K562 (cell line): ENCODE results near the gene PGAM2. TPM values are rescaled to one million over a fixed set of nuclear protein-coding genes. Genes with fewer than 3 reads are reported as not detected.

Experiments
- ATAC-seq: fragments of 200-7000 bp; cut with Tn5 transposase; 3 replicates; pipeline ENCODE4 v1.9.1; 2020; ENCODE audit warnings: moderate library complexity
- BruUV-seq: library from RNA; stranded (reverse); fragments of 400-500 nt; replicated peaks from 2 replicates; lab custom pipeline; 2021; lab: Mats Ljungman, UMichigan
- CTCF ChIA-PET: fragments of 300-600 bp; formaldehyde crosslinking; extraction: SDS; loops from one replicate; lab custom pipeline; 2021; ENCODE audit warnings: low intra/inter-chr PET ratio; lab: Yijun Ruan, JAX
- POLR2A ChIA-PET: fragments of 300-600, 350-650 bp; sonication (Branson Sonifier 250); formaldehyde crosslinking; extraction: SDS; loops from one replicate; lab custom pipeline; 2021; ENCODE audit warnings: antibody characterized with exemption, inconsistent platforms; lab: Yijun Ruan, JAX
- DNase-seq, 4 experiments: peaks; one replicate each; pipeline versions ENCODE4 v3.0.0 to v3.0.0-alpha.2; 2011 to 2018; ENCODE audit warnings: low spot score in 3 of 4, mixed read lengths in 3 of 4; ENCODE audit errors: extremely low read depth in 1 of 4
- FAIRE-seq: peaks from 2 replicates; lab custom pipeline; 2011; peaks lifted over from hg19 to GRCh38; lab: Jason Lieb, UNC
- H2AFZ ChIP-seq: 2 replicates; pipeline ENCODE4 v1.6.0; 2011; ENCODE audit warnings: low read depth, low read length, control low read depth, inconsistent platforms
- H3K27ac ChIP-seq: fragments of 200-600 bp; 3 replicates; pipeline ENCODE4 v1.8.0; 2011; ENCODE audit warnings: low read depth, mild to moderate bottlenecking, control low read depth, inconsistent platforms, low read length, moderate library complexity, mixed read lengths; ENCODE audit errors: extremely low read depth
- H3K27me3 ChIP-seq, 2 experiments: fragments of 300-600 bp in 1 of 2; 2 replicates in 1 of 2; 3 replicates in 1 of 2; pipeline versions ENCODE4 v1.6.0 to v1.8.0; 2011; ENCODE audit warnings: inconsistent platforms in 2 of 2, low read length in 2 of 2, mild to moderate bottlenecking in 1 of 2, mixed read lengths in 1 of 2, moderate library complexity in 1 of 2; ENCODE audit not compliant: control insufficient read depth in 2 of 2, insufficient read depth in 2 of 2
- H3K36me3 ChIP-seq: fragments of 300-600 bp; 3 replicates; pipeline ENCODE4 v1.8.0; 2011; ENCODE audit warnings: mild to moderate bottlenecking, low read length, inconsistent platforms; ENCODE audit not compliant: control insufficient read depth, insufficient read depth
- H3K4me1 ChIP-seq, 2 experiments: fragments of 200-600 bp in 1 of 2; replicated peaks in 1 of 2; 2 replicates in 1 of 2; 3 replicates in 1 of 2; pipeline versions ENCODE4 v1.5.1 to v1.8.0; 2011; ENCODE audit warnings: inconsistent platforms in 2 of 2, low read length in 2 of 2, mild to moderate bottlenecking in 1 of 2, mixed read lengths in 1 of 2, moderate library complexity in 1 of 2; ENCODE audit not compliant: control insufficient read depth in 2 of 2, insufficient read depth in 2 of 2
- H3K4me2 ChIP-seq: 2 replicates; pipeline ENCODE4 v1.6.1; 2011; ENCODE audit warnings: low read length, control low read depth, inconsistent platforms, mixed read lengths; ENCODE audit not compliant: insufficient read depth
- H3K4me3 ChIP-seq: fragments of 200-600 bp; sonication (generic), shearing (Covaris generic); 2 replicates; pipeline ENCODE4 v1.5.1; 2016; ENCODE audit warnings: control low read depth, inconsistent platforms
- H3K79me2 ChIP-seq: fragments of 200-600 bp; 3 replicates; pipeline ENCODE4 v1.8.0; 2011; ENCODE audit warnings: low read length, inconsistent platforms; ENCODE audit not compliant: control insufficient read depth, insufficient read depth
- H3K9ac ChIP-seq, 2 experiments: 2 replicates each; pipeline versions ENCODE4 v1.6.0 to v1.6.1; 2011; ENCODE audit warnings: low read depth in 2 of 2, low read length in 2 of 2, control low read depth in 1 of 2, inconsistent platforms in 1 of 2, mild to moderate bottlenecking in 1 of 2, mixed read lengths in 1 of 2; ENCODE audit not compliant: insufficient read depth in 1 of 2
- H3K9me1 ChIP-seq: one replicate; pipeline ENCODE4 v1.6.0; 2011; ENCODE audit warnings: inconsistent platforms, mild to moderate bottlenecking, low read length, moderate library complexity; ENCODE audit not compliant: control insufficient read depth, insufficient read depth
- H3K9me3 ChIP-seq: replicated peaks from 2 replicates; pipeline ENCODE4 v1.5.1; 2011; ENCODE audit warnings: low read depth, low read length, inconsistent platforms; ENCODE audit not compliant: control insufficient read depth, insufficient read depth
- H4K20me1 ChIP-seq: replicated peaks from 2 replicates; pipeline ENCODE4 v1.6.1; 2011; ENCODE audit warnings: low read length, inconsistent platforms, mixed read lengths; ENCODE audit not compliant: control insufficient read depth, insufficient read depth
- FIP1L1 ChIP-seq: fragments of 200-400 bp; formaldehyde crosslinking; IDR thresholded peaks from 2 replicates; pipeline ENCODE4 v1.6.1; 2018; ENCODE audit warnings: mild to moderate bottlenecking, low read depth, low read length; ENCODE audit not compliant: poor library complexity, severe bottlenecking
- HNRNPK ChIP-seq: fragments of 200-400 bp; formaldehyde crosslinking; IDR thresholded peaks from one replicate; pipeline ENCODE4 v1.6.1; 2018; ENCODE audit warnings: mild to moderate bottlenecking, low read depth, low read length; ENCODE audit not compliant: poor library complexity, severe bottlenecking
- POLR2AphosphoS2 ChIP-seq: IDR thresholded peaks from 2 replicates; pipeline ENCODE4 v1.6.1; 2012; ENCODE audit warnings: low read length, improper control_type of control experiment
- SNIP1 ChIP-seq: fragments of 450-650 bp; IDR thresholded peaks from 2 replicates; pipeline ENCODE4 v1.7.1; 2017; ENCODE audit warnings: low read depth, mild to moderate bottlenecking
- ZNF780A ChIP-seq: fragments of 250-450 bp; sonication (Bioruptor Pico); IDR thresholded peaks from 2 replicates; pipeline ENCODE4 v1.5.0; 2021; ENCODE audit warnings: mild to moderate bottlenecking
- WGBS: fragments of 100-300 bp; shearing (Covaris generic); methylation state at CpG from one replicate; pipeline ENCODE4 v1.1.6; 2016; ENCODE audit warnings: low coverage, mixed read lengths; ENCODE audit not compliant: insufficient coverage; ENCODE audit errors: missing lambda C conversion rate; 5-methylcytosine and 5-hydroxymethylcytosine counted together
- in situ Hi-C: fragments of 300-500 bp; cut with MboI; formaldehyde crosslinking; loops from 4 replicates; pipeline ENCODE4 v1.15.0; 2018; ENCODE audit warnings: inconsistent platforms, mixed read lengths
- intact Hi-C: fragments of 100-400 bp; cut with micrococcal nuclease; formaldehyde crosslinking; loops from 2 replicates; pipeline ENCODE4 v1.14.2; 2022
- polyA plus RNA-seq, 8 experiments: library from polyadenylated mRNA; depleted of rRNA in 4 of 8; stranded (reverse) in 5 of 8; unstranded in 3 of 8; fragments of >200 nt; fragmentation: Nextera tagmentation in 2 of 8; fragmentation: Illumina TruSeq in 1 of 8; extraction: Ambion mirVana in 2 of 8; extraction: Trizol in 1 of 8; gene quantifications; 2 replicates each; pipeline versions ENCODE4 v1.2.1 to v1.2.3, GENCODE V29; 2011 to 2014; ENCODE audit warnings: inconsistent platforms in 1 of 8, missing spikeins in 1 of 8
- total RNA-seq, 7 experiments: library from RNA; depleted of rRNA in 6 of 7; stranded (reverse); fragments of >200 nt in 6 of 7; fragmentation: Illumina TruSeq in 2 of 7; extraction: Trizol in 2 of 7; gene quantifications; 2 replicates each; pipeline versions ENCODE4 v1.2.1 to v1.2.3, GENCODE V29; 2011 to 2021; ENCODE audit warnings: low replicate concordance in 1 of 7
- TF ChIP-seq, protein P1 (sequence below): sonication (generic); formaldehyde crosslinking; IDR thresholded peaks from 2 replicates; pipeline ENCODE4 v1.8.0; 2022; ENCODE audit warnings: mild to moderate bottlenecking, missing genetic modification reagents

Gene PGAM2
- total and polyA plus RNA-seq, 9 of the 15 experiments (the other 6 are each of a cell fraction or from before 2014, with no cell fraction given) = not detected

DNA sequence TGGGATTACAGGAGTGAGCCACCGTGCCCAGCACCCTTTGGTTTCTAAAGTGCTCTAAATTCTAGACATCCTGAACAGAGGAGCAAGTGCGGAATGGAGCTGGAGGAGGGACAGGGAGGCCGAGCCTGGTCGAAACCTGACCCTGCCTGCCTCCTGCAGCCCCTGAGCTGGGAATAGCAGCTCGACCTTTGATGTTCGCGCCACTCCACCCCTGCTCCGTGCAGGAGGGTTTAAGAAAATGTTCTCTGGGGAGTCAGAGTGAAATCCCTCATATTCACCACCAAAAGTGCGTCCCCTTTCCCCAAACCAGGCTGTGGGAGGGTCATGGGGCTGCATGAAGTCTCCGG is 1.8 kb downstream of the PGAM2 start (continued):
- no peak for TF ChIP-seq ZNF780A (CRISPR knock-in tag)
- TF ChIP-seq FIP1L1 = no peak
- TF ChIP-seq, protein P1, sequence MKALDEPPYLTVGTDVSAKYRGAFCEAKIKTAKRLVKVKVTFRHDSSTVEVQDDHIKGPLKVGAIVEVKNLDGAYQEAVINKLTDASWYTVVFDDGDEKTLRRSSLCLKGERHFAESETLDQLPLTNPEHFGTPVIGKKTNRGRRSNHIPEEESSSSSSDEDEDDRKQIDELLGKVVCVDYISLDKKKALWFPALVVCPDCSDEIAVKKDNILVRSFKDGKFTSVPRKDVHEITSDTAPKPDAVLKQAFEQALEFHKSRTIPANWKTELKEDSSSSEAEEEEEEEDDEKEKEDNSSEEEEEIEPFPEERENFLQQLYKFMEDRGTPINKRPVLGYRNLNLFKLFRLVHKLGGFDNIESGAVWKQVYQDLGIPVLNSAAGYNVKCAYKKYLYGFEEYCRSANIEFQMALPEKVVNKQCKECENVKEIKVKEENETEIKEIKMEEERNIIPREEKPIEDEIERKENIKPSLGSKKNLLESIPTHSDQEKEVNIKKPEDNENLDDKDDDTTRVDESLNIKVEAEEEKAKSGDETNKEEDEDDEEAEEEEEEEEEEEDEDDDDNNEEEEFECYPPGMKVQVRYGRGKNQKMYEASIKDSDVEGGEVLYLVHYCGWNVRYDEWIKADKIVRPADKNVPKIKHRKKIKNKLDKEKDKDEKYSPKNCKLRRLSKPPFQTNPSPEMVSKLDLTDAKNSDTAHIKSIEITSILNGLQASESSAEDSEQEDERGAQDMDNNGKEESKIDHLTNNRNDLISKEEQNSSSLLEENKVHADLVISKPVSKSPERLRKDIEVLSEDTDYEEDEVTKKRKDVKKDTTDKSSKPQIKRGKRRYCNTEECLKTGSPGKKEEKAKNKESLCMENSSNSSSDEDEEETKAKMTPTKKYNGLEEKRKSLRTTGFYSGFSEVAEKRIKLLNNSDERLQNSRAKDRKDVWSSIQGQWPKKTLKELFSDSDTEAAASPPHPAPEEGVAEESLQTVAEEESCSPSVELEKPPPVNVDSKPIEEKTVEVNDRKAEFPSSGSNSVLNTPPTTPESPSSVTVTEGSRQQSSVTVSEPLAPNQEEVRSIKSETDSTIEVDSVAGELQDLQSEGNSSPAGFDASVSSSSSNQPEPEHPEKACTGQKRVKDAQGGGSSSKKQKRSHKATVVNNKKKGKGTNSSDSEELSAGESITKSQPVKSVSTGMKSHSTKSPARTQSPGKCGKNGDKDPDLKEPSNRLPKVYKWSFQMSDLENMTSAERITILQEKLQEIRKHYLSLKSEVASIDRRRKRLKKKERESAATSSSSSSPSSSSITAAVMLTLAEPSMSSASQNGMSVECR (CRISPR knock-in tag) = no peak

DNA sequence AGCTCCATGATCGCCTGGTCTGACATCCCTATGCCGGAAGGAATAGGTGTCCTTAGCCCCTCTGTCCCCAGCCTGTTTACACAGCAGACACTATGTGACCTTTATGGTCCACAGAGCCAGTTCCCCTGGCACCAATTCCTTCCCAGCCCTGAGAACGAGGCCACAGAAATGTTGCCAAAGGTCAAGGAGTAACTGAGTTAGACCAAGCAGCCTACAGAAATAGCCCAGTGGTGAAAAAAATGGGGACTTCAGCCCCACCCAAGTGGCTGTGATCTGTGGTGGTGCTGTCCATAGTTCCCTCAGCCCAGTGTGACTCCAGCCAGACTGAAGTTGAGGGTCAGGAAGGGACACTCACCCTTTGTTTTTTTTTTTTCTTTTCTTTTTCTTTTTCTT is 2.5 kb downstream of the PGAM2 start:
- peaks cover 0 to 10% of the 10 kb centered on the region in 2 experiments; a peak in 2 of 5 replicates for H3K27me3 ChIP-seq
- no peaks in the 10 kb centered on the region for H3K79me2 ChIP-seq
- peaks cover 12% of the 10 kb centered on the region; the same call in 1 of the 2 replicates for H4K20me1 ChIP-seq
- DNase-seq (no peak), ATAC-seq (no peak), FAIRE-seq (no peak)
- H3K4me1 ChIP-seq = peaks cover 3 to 38% of the 10 kb centered on the region in 2 experiments; a peak in 3 of 5 replicates
- H3K9me3 ChIP-seq = no peaks in the 10 kb centered on the region
- no peak overlapping the region for H3K4me2 ChIP-seq
- POLR2A ChIA-PET = interaction anchor here (0.7 to 0.8 kb wide), 2 partner anchors 15 to 39 kb away, joined by 3 to 4 read pairs; no protein-coding TSS in a partner anchor
- WGBS = 50% methylated on average over 3 of the region's 3 CpGs
- no peak overlapping the region for H3K4me3 ChIP-seq
- peak overlapping the region in 1 of 2 experiments; percentile 64; a peak in 1 of 4 replicates for H3K9ac ChIP-seq
- H2AFZ ChIP-seq = no peak overlapping the region
- no peak for TF ChIP-seq SNIP1
- TF ChIP-seq HNRNPK = no peak
- TF ChIP-seq POLR2AphosphoS2 = peak; percentile 57; the same call in 1 of the 2 replicates
- in situ Hi-C loops (no loop called here), intact Hi-C loops (no loop called here)
- peaks cover 40% of the 10 kb centered on the region; the same call in 2 of the 3 replicates for H3K36me3 ChIP-seq
- BruUV-seq = no TSS peak
- H3K27ac ChIP-seq = no peak overlapping the region
- H3K9me1 ChIP-seq = no peaks in the 10 kb centered on the region
- CTCF ChIA-PET = no interaction called here
